HG02610 (cell line): ENCODE data around the gene MARS2.
"Not testable (repeated sequence)": the region's sequence is repeated elsewhere in the genome, so short reads cannot be mapped to it uniquely, and the experiment has no call there.

Experiments
- ATAC-seq: cut with Tn5 transposase; IDR thresholded peaks from one replicate; pipeline ENCODE4 v1.9.1; 2021; ENCODE audit warnings: mild to moderate bottlenecking, moderate library complexity; ENCODE audit not compliant: unreplicated experiment

MARS2 gene

GRCh38 chr2:197705121-197705911, at the start of gene MARS2:
TSS of gene MARS2 (plus strand) at chr2:197705369. CDS start at chr2:197705406, 37 bp downstream.
- peak; percentile 84 for ATAC-seq

GRCh38 chr2:197657562-197657961, 47.6 kb upstream of the MARS2 start:
- no peak for ATAC-seq

- ATAC-seq, result no peak
These were observed 43.5 kb upstream of the MARS2 start for GRCh38 chr2:197661626-197662025.

- no peak for ATAC-seq
These were observed 38.9 kb upstream of the MARS2 start for GRCh38 chr2:197666277-197666676.

GRCh38 chr2:197668296-197668695, 36.9 kb upstream of the MARS2 start:
- ATAC-seq, result no peak

- ATAC-seq, result no peak
These were observed 36.1 kb upstream of the MARS2 start for GRCh38 chr2:197669077-197669476.

GRCh38 chr2:197672371-197672893, 32.7 kb upstream of the MARS2 start:
- no peak for ATAC-seq

GRCh38 chr2:197673106-197673505, 32.1 kb upstream of the MARS2 start:
- ATAC-seq, result no peak

GRCh38 chr2:197673606-197674005, 31.6 kb upstream of the MARS2 start:
- no peak for ATAC-seq

GRCh38 chr2:197674060-197674459, 31.1 kb upstream of the MARS2 start:
- ATAC-seq, result no peak

GRCh38 chr2:197674591-197674990, 30.6 kb upstream of the MARS2 start:
- ATAC-seq, result no peak

GRCh38 chr2:197675246-197675645, 29.9 kb upstream of the MARS2 start, which contains the start of gene RFTN2:
TSS of gene RFTN2 (minus strand) at chr2:197675587. CDS start at chr2:197675458, 129 bp downstream.
- ATAC-seq, result no peak

GRCh38 chr2:197675711-197676188, 29.4 kb upstream of the MARS2 start:
- no peak for ATAC-seq

- no peak for ATAC-seq
These were observed 28.1 kb upstream of the MARS2 start for GRCh38 chr2:197677056-197677455.

- ATAC-seq, result no peak
These were observed 27.7 kb upstream of the MARS2 start for GRCh38 chr2:197677483-197677882.

GRCh38 chr2:197695206-197695605, 10.0 kb upstream of the MARS2 start:
- not testable (repeated sequence) for ATAC-seq

- ATAC-seq, result not testable (repeated sequence)
These were observed 9.2 kb upstream of the MARS2 start for GRCh38 chr2:197695971-197696370.

GRCh38 chr2:197696571-197696970, 8.6 kb upstream of the MARS2 start:
- ATAC-seq, result not testable (repeated sequence)

- not testable (repeated sequence) for ATAC-seq
These were observed 5.4 kb upstream of the MARS2 start for GRCh38 chr2:197699724-197700123.

GRCh38 chr2:197700960-197701359, 4.2 kb upstream of the MARS2 start:
- ATAC-seq, result no peak

GRCh38 chr2:197704434-197705120, 592 bp upstream of the MARS2 start:
- ATAC-seq, result peak; percentile 31
